Uterine smooth muscle cell (primary cell): ENCODE data around the gene TSC22D3. TPM values are rescaled to one million over a fixed set of nuclear protein-coding genes. Genes with fewer than 3 reads are reported as not detected.

Experiments used
- total RNA-seq: library from RNA; depleted of rRNA; stranded (reverse); fragments of >200 nt; gene quantifications from 2 replicates; pipeline ENCODE4 v1.2.3, GENCODE V29; 2014

TSC22D3 gene
- 21.7 and 41.5 TPM in 2 replicates for total RNA-seq

GRCh38 chrX:107775734-107776511 lies at the start of gene TSC22D3:
TSS of gene TSC22D3 (minus strand) at chrX:107775787. CDS start at chrX:107775419, 368 bp downstream.

GRCh38 chrX:107777536-107777832 lies 1.9 kb upstream of the TSC22D3 start, which contains the start of gene NCBP2L:
TSS of gene NCBP2L (plus strand) at chrX:107777733. CDS start at chrX:107794221, 16,488 bp downstream.

Other genes with a start within 250 kb of the TSC22D3 start
- 28.4 and 39.5 TPM in 2 replicates for gene PRPS1, start 147.3 kb downstream of the TSC22D3 start, total RNA-seq
- not detected in 2 replicates for gene NCBP2L, start 1.9 kb upstream of the TSC22D3 start, total RNA-seq
- gene MID2, start 50.1 kb upstream of the TSC22D3 start, total RNA-seq: 9.5 and 15.1 TPM in 2 replicates
- gene TEX13B, start 206.6 kb upstream of the TSC22D3 start, total RNA-seq: 0.12 TPM in 1 of 2 replicates, not detected in the other